ENCODE results near the gene KIR3DL2. TPM values are rescaled to one million over a fixed set of nuclear protein-coding genes. Genes with fewer than 3 reads are reported as not detected.

The KIR3DL2 gene
- total RNA-seq, 1 donor from 2014 or later = not detected

DNA sequence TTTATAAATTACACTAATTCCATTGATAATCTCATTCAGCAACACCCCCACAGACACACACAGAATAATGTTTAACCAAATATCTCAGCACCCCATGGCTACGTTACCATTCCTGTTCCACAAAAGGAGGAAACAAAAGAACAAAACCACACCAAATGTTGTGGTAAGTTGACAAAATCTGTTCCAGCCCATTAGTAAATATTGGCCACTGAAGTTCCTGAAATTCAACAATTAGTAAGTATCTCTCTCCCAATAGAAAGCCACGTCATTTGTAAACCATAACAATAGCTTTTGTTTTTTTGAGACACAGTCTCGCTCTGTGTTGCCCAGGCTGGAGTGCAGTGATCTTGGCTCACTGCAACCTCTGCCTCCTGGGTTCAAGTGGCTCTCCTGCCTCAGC lies 21.5 kb downstream of the KIR3DL2 start:
- TF ChIP-seq, protein P1, sequence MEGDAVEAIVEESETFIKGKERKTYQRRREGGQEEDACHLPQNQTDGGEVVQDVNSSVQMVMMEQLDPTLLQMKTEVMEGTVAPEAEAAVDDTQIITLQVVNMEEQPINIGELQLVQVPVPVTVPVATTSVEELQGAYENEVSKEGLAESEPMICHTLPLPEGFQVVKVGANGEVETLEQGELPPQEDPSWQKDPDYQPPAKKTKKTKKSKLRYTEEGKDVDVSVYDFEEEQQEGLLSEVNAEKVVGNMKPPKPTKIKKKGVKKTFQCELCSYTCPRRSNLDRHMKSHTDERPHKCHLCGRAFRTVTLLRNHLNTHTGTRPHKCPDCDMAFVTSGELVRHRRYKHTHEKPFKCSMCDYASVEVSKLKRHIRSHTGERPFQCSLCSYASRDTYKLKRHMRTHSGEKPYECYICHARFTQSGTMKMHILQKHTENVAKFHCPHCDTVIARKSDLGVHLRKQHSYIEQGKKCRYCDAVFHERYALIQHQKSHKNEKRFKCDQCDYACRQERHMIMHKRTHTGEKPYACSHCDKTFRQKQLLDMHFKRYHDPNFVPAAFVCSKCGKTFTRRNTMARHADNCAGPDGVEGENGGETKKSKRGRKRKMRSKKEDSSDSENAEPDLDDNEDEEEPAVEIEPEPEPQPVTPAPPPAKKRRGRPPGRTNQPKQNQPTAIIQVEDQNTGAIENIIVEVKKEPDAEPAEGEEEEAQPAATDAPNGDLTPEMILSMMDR (conservative IDR thresholded peaks at IDR 0.05; ENCODE audit: low read depth, low read length) = no peak
- DNase-seq (ENCODE audit: low read depth) = no peak
- H3K4me3 ChIP-seq (ENCODE audit: low read depth, low read length) = no peak overlapping the region

DNA sequence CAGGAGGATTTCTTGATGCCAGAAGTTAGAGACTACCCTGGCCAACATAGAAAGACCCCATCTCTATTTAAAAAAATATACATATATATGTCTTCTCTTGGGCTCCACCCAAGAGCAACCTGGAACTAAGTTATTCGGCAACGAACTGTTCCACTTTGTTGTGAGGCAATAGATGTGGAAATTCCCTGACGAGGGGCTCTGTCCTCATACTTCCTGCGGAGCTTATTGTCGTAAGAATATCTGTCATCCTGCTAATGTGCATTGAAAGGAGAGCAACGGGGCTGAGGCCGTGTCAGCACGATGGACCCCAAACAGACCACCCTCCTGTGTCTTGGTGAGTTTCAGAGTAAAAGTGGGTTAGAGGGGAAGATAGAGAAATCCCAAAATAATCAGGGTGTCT lies 23.7 kb downstream of the KIR3DL2 start, which contains the start of gene FCAR:
FCAR (plus strand) TSS at position 246 of the 400 bp plus-strand sequence; CDS start at position 301, 55 bp downstream.
- TF ChIP-seq, protein P1 (conservative IDR thresholded peaks at IDR 0.05; ENCODE audit: low read depth, low read length) = no peak
- DNase-seq (ENCODE audit: low read depth) = no peak
- H3K4me3 ChIP-seq (ENCODE audit: low read depth, low read length) = no peak within 1 kb of the TSS

DNA sequence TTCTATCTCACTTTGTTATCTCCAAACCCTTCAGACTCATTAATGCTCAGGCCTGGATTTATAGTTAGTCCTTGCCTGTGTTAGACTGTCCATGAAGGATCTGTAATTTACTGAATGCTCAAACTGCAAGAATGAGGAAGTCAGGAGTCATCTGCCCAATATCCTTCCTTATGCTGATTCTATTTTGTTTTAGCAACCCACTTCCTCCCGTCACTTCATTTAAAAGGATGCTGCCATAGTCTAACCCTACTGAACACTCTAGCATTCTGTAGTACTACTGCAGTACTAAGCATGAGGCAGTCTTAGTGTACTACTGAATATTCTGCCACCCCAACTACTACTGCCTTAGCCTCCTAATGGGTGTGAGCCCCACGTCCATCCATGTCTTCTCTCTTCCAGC lies 25.3 kb downstream of the KIR3DL2 start:
- TF ChIP-seq, protein P1 (conservative IDR thresholded peaks at IDR 0.05; ENCODE audit: low read depth, low read length) = no peak
- DNase-seq (ENCODE audit: low read depth) = no peak
- no peak overlapping the region for H3K4me3 ChIP-seq (ENCODE audit: low read depth, low read length)

DNA sequence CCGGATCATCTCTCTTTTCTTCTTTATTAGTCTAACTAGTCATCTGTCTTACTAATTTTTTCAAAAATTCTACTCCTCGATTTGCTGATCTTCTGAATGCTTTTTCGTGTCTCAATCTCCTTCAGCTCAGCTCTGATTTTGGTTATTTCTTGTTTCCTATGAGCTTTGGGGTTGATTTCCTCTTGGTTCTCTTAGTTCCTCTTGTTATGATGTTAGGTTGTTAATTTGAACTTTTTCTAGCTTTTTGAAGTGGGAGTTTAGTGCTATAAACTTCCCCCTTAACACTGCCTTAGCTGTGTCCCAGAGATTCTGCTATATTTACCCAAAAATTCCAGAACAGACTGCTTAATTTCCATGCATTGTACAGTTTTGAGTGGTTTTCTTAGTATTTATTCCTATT lies 27.2 kb downstream of the KIR3DL2 start:
- TF ChIP-seq, protein P1 (conservative IDR thresholded peaks at IDR 0.05; ENCODE audit: low read depth, low read length) = no peak
- no peak overlapping the region for H3K4me3 ChIP-seq (ENCODE audit: low read depth, low read length)
- no peak for DNase-seq (ENCODE audit: low read depth)

DNA sequence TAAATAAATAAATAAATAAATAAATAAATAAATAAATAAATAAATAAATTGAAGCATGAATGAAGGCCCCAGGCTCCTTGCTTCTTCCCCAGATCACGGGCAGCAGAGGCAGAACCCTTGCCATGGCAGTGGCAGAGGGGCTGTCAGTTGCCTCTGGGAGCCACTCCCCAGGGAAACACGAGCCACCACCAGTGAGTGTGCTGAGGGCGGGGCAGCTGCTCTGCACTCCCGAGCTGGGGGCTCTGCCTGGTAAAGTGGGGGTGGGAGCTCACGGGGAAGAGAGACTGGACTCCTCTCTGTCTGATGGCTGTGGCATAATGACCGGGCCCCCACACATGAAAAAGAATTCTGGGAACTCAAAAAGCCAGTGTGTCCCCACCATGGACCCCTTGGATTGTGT lies 31.6 kb downstream of the KIR3DL2 start:
- no peak overlapping the region for H3K4me3 ChIP-seq (ENCODE audit: low read depth, low read length)
- TF ChIP-seq, protein P1 (conservative IDR thresholded peaks at IDR 0.05; ENCODE audit: low read depth, low read length) = no peak
- DNase-seq (ENCODE audit: low read depth) = no peak

DNA sequence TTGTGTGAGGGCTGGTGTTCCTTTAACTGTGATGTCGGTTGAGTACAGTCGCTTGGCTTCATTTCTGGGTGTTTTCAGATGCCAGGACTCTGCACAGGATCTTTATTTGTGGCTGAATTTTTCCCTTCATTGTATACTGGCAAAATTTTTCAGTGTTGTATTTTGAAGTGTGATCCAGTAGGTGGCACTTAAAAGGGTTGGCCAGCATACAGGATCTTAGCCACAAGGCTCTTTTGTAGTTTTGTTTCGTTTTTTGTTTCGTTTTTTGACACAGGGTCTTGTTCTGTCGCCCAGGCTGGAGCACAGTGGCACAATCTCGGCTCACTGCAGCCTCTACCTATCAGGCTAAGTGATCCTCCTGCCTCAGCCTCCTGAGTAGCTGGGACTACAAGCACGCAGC lies 32.5 kb downstream of the KIR3DL2 start:
- DNase-seq (ENCODE audit: low read depth) = no peak
- H3K4me3 ChIP-seq (ENCODE audit: low read depth, low read length) = no peak overlapping the region
- TF ChIP-seq, protein P1 (conservative IDR thresholded peaks at IDR 0.05; ENCODE audit: low read depth, low read length) = no peak

DNA sequence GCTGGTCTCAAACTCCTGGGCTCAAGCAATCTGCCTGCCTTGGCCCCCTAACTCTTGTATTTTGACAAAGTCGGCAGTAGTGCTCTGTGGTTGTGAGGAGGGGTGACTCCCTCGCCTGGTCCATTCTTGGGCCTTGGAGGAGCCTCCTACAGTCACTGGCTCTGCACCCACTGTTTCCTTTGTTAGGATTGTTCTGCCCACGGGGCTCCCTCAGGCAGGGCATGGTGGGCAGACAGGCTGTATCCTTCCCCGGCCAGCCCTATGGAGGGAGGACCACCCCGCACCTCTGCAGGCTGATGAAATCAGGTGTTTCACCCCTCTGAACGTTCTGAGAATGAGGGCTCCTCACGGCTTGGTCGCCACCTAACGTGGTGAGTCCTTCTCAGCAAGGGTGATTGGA lies 33.0 kb downstream of the KIR3DL2 start:
- TF ChIP-seq, protein P1 (conservative IDR thresholded peaks at IDR 0.05; ENCODE audit: low read depth, low read length) = no peak
- no peak for DNase-seq (ENCODE audit: low read depth)

More for the DNA sequence above, 33.0 kb downstream of the KIR3DL2 start:
- no peak overlapping the region for H3K4me3 ChIP-seq (ENCODE audit: low read depth, low read length)

Data from epithelial cell of proximal tubule (primary cell).